ENCODE results near the gene TSLP. TPM values are rescaled to one million over a fixed set of nuclear protein-coding genes. Genes with fewer than 3 reads are reported as not detected.

Gene TSLP
- total and polyA plus RNA-seq, 2 donors (not counting 1 experiment from before 2014, with no cell fraction given) = not detected

GRCh38 chr5:111095982-111096381, 24.5 kb downstream of the TSLP start:
- no peak overlapping the region for H3K27ac ChIP-seq (ENCODE audit: low read length in 2 of 2)
- no peak overlapping the region for H2AFZ ChIP-seq (ENCODE audit: insufficient read depth, low read depth, low read length, poor library complexity, severe bottlenecking)
- CTCF ChIA-PET = interaction anchor here (0.9 kb wide), 1 partner anchor 37 kb away, joined by 3 read pairs; no protein-coding TSS in a partner anchor
- no peak overlapping the region for H3K4me2 ChIP-seq (replicated peaks; ENCODE audit: low read depth, low read length, poor library complexity, severe bottlenecking)
- H3K27ac Mint-ChIP-seq = no peak overlapping the region
- peaks cover 0 to 5% (median 2%) of the 10 kb centered on the region in 4 experiments for H3K27me3 ChIP-seq (replicated peaks in 1 of 4; ENCODE audit: control extremely low read depth in 1 of 4, control insufficient read depth in 3 of 4, insufficient read depth in 4 of 4, low read length in 3 of 4)
- H3K9me3 Mint-ChIP-seq (ENCODE audit: insufficient read depth) = no peaks in the 10 kb centered on the region
- no peaks in the 10 kb centered on the region for H3K9me3 ChIP-seq (ENCODE audit: control extremely low read depth in 1 of 3, control insufficient read depth in 2 of 3, insufficient read depth in 1 of 3, low read length in 2 of 3)
- ATAC-seq (ENCODE audit: low read depth) = no peak
- H3K4me1 Mint-ChIP-seq = peaks cover 28% of the 10 kb centered on the region
- H3K4me3 Mint-ChIP-seq = no peak overlapping the region
- no peak overlapping the region for H3K4me3 ChIP-seq (ENCODE audit: control extremely low read depth in 1 of 5, extremely low read depth in 1 of 5, insufficient read depth in 1 of 5, low read depth in 2 of 5, low read length in 4 of 5)
- intact Hi-C loops (cut with micrococcal nuclease) = no loop called here
- DNase-seq = no peak
- H3K79me2 ChIP-seq (ENCODE audit: control insufficient read depth, insufficient read depth, low read length) = peaks cover 28% of the 10 kb centered on the region
- H3K27me3 Mint-ChIP-seq = no peaks in the 10 kb centered on the region
- no peak overlapping the region for H3K9ac ChIP-seq (ENCODE audit: low read length)
- TF ChIP-seq EZH2 (IDR thresholded peaks at IDR 0.05; ENCODE audit: borderline replicate concordance, insufficient read depth, low read depth, low read length, poor library complexity, severe bottlenecking) = no peak
- no peak for TF ChIP-seq CTCF (IDR thresholded peaks at IDR 0.05)
- peaks cover 2 to 39% of the 10 kb centered on the region in 2 experiments for H3K36me3 ChIP-seq (replicated peaks in 1 of 2; ENCODE audit: control extremely low read depth in 1 of 2, control insufficient read depth in 1 of 2, extremely low read depth in 1 of 2, insufficient read depth in 2 of 2, low read length in 1 of 2)
- no CpG with 5 or more reads among the region's 1 CpG for WGBS (ENCODE audit: insufficient coverage)
- POLR2A ChIA-PET = no interaction called here
- H3K4me1 ChIP-seq (ENCODE audit: control insufficient read depth in 2 of 2, insufficient read depth in 2 of 2, low read length in 2 of 2) = peaks cover 13 to 24% of the 10 kb centered on the region in 2 donors
- peaks cover 9% of the 10 kb centered on the region for H4K20me1 ChIP-seq (ENCODE audit: control insufficient read depth, insufficient read depth, low read length, poor library complexity, severe bottlenecking)

- no CpG with 5 or more reads among the region's 1 CpG for WGBS (ENCODE audit: insufficient coverage)
- H3K9ac ChIP-seq (ENCODE audit: low read length) = no peak overlapping the region
These were observed 27.7 kb downstream of the TSLP start for GRCh38 chr5:111099058-111099778.

More at GRCh38 chr5:111099058-111099778, 27.7 kb downstream of the TSLP start:
- H3K27me3 Mint-ChIP-seq = no peaks in the 10 kb centered on the region
- intact Hi-C loops (cut with micrococcal nuclease) = no loop called here
- peaks cover 5% of the 10 kb centered on the region for H4K20me1 ChIP-seq (ENCODE audit: control insufficient read depth, insufficient read depth, low read length, poor library complexity, severe bottlenecking)
- peaks cover 8% of the 10 kb centered on the region for H3K4me1 Mint-ChIP-seq
- CTCF ChIA-PET = no interaction called here
- H3K4me2 ChIP-seq (replicated peaks; ENCODE audit: low read depth, low read length, poor library complexity, severe bottlenecking) = no peak overlapping the region
- POLR2A ChIA-PET = no interaction called here
- peaks cover 0 to 1% of the 10 kb centered on the region in 2 donors for H3K4me1 ChIP-seq (ENCODE audit: control insufficient read depth in 2 of 2, insufficient read depth in 2 of 2, low read length in 2 of 2)
- H3K79me2 ChIP-seq (ENCODE audit: control insufficient read depth, insufficient read depth, low read length) = peaks cover 3% of the 10 kb centered on the region
- no peak overlapping the region for H3K27ac Mint-ChIP-seq
- no peaks in the 10 kb centered on the region for H3K9me3 Mint-ChIP-seq (ENCODE audit: insufficient read depth)
- no peak overlapping the region for H3K4me3 ChIP-seq (ENCODE audit: control extremely low read depth in 1 of 5, extremely low read depth in 1 of 5, insufficient read depth in 1 of 5, low read depth in 2 of 5, low read length in 4 of 5)
- DNase-seq = no peak
- H3K36me3 ChIP-seq (replicated peaks in 1 of 2; ENCODE audit: control extremely low read depth in 1 of 2, control insufficient read depth in 1 of 2, extremely low read depth in 1 of 2, insufficient read depth in 2 of 2, low read length in 1 of 2) = peaks cover 15 to 67% of the 10 kb centered on the region in 2 experiments
- no peak overlapping the region for H3K27ac ChIP-seq (ENCODE audit: low read length in 2 of 2)
- H3K27me3 ChIP-seq (replicated peaks in 1 of 4; ENCODE audit: control extremely low read depth in 1 of 4, control insufficient read depth in 3 of 4, insufficient read depth in 4 of 4, low read length in 3 of 4) = no peaks in the 10 kb centered on the region
- ATAC-seq (ENCODE audit: low read depth) = no peak
- H3K4me3 Mint-ChIP-seq = no peak overlapping the region
- no peaks in the 10 kb centered on the region for H3K9me3 ChIP-seq (ENCODE audit: control extremely low read depth in 1 of 3, control insufficient read depth in 2 of 3, insufficient read depth in 1 of 3, low read length in 2 of 3)
- TF ChIP-seq CTCF (IDR thresholded peaks at IDR 0.05) = no peak
- TF ChIP-seq EZH2 (IDR thresholded peaks at IDR 0.05; ENCODE audit: borderline replicate concordance, insufficient read depth, low read depth, low read length, poor library complexity, severe bottlenecking) = no peak
- no peak overlapping the region for H2AFZ ChIP-seq (ENCODE audit: insufficient read depth, low read depth, low read length, poor library complexity, severe bottlenecking)

Measured in B cell (primary cell).